Smooth muscle cell of the brain vasculature (primary cell): Measurements from ENCODE around the gene ERCC1.
"Not testable (repeated sequence)": the region's sequence is repeated elsewhere in the genome, so short reads cannot be mapped to it uniquely, and the experiment has no call there.

Source experiments
- DNase-seq: peaks from one replicate; pipeline ENCODE4 v3.0.0-alpha.2; 2012; ENCODE audit warnings: low read depth, low spot score

The ERCC1 gene

DNA sequence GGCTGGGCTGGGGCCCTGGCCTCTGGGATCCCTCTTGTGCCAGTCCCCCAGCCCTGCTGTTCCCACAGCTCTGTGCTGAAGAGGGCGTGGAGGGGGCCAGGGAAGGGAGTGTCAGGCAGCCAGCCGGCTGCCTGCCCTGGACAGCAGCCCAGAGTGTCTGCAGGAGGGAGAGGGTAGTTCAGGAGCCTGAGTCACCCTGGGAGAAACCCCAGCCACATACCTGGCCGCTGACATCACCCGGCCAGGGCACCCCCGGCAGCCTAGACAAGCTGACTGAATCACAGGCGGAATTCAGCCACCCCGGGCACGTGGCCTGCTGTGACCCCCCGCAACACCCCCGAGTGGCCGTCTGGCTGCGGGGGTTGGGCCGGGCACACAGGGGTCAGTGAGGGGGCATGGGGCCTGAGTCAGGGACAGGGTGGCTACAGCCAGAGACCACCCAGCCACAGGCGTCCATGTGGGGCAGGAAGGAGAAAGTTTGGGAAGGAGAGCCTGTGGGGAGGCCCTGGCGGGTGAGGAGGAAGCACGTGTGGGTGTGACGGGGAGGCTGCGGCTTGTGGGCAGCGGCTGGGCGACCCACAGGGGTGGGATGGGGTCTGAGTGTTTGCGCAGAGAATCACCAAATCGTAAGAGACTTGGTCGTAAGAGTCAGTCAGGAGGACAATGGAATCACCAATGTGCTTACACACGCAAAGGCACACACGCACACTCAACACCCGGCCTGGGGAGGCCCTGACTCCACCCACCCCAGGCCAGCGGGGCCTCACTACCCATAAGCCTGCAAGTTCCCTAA lies 32.2 kb upstream of the ERCC1 start:
- peak; percentile 95 for DNase-seq

DNA sequence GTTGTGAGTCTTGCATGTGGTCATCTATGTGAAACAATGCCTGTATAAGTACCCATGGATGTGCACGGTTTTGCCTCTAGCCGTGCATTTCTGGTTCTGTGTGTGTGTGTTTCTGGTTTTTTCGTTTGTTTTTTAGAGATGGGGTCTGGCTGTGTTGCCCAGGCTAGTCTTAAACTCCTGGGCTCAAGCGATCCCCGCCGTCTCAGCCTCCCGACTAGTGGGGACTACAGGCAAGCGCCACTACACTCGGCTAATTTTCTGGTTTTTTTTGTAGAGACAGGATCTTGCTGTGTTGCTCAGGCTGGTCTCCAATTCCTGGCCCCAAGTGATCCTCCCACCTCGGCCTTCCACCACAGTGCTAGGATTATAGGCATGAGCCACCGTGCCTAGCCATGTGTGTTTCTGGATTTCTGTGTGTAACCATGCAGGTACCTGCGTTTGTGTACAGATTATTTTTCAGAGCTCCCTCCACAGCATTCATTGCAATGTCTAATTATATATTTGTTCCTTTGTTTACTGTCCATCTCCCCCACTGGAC lies 28.2 kb upstream of the ERCC1 start:
- no peak for DNase-seq

DNA sequence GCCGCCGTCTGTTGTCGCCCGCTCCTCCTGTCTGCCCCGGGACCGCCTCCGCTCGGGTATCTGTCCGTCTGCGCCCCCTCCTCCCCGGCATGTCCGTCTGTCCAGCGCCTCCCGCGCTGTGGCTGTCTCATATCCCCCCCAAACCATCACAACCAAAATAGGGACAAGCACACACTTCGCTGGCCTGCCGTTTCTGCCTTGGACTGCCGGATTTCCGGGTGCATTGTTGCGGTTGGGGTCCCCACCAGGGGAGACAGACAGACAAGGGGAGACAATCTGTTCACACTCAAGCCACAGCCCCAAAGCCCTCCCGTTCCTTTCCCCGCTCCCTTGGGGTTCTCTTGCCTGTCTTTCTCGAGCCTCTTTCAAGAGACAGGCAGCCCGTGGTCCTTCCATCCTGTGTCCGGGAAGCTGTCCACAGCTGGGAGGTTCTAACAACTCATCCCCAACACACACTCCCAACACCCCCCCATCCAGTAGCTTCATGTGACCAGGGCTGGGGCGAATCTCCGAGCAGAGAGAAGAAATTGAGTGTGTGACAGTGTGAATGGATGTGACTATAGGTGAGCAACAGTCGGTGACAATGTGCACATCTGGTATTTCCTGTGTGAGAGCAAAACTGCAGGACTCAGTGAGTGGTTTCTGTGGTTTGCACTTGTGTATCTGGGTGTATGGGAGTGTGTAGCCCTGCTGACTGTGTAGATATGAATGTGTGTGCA lies 27.6 kb upstream of the ERCC1 start:
- DNase-seq = no peak

DNA sequence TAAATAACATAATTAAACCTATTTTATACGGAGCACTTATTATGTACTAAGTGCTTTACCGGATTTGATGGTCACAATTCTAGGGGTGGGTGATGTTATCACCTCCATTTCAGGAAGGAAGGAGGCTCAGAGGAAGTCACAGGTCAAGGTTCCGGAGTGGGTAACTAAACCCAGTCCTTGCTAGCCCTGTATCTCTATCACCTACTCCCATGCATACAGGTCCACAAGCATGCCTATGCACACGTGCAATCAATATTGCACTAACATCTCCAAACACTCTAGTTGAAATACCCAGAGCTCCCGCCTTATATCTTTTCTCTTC lies 26.3 kb upstream of the ERCC1 start:
- DNase-seq = no peak

DNA sequence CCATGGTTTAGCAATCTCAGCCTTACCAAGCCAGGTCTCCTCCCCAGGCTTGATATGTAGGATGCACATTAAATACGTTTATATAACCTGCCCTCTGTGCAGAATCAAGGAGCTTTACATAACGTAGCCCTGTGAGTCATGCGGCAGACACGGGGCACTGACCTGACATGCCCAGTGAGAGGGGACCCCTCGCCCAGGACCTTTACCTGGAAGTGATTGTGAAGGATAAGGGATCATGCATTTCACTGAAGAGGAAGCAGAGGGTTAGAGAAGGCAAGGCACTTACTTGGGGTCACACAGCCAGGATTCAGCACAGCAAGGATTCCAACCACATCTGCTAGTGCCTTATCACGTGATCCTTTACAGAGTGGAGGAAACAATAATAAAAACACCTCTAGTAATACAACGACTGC lies 25.2 kb upstream of the ERCC1 start:
- DNase-seq = peak; percentile 58

DNA sequence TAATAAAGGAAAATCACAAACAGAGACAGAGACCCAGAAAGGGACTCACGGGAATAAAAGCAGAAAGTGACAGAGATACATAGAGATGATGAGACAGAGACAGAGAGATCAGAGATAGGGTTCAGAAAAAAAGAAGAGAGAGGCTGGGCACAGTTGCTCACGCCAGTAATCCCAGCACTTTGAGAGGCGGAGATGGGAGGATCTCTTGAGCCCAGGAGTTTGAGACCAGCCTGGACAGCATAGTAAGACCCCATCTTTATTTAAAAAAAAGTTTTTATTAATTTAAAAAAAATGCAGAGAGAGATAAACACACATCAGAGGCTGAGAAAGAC lies 24.7 kb upstream of the ERCC1 start:
- DNase-seq = no peak

DNA sequence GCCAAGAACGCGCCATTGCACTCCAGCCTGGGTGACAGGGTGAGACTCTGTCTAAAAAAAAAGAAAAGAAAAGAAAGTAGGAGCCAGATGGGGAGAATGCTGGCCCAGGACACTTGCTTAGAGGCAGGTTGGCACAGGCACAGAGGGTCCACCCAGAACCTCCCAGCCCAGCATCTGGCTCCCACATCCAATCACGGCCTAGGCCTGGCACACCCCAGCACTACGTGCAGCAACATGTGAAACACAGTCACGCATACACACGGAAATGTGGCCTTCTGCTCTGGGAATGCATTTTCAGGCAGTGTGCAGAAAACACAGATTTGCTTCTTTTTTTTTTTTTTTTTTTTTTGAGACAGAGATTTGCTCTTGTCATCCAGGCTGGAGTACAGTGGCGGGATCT lies 23.2 kb upstream of the ERCC1 start:
- DNase-seq = no peak

DNA sequence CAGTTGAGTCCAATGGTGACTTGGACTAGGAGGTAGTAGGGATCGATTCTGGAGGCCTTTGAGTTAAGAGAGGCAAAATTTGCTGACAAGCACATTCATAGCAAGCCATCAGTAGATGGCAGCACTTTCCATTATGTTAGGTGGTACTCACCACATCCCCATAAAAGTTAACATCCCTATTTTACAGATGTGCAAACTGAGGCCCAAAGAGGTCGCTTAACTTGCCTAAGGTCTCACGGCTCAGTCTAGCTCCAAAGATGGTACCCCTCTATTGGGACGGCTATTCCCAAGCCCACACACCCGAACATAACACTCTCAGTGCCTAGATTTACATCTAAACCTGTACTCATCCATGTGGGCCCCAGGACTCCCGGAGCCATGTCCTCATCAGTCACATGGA lies 22.6 kb upstream of the ERCC1 start:
- DNase-seq = no peak

DNA sequence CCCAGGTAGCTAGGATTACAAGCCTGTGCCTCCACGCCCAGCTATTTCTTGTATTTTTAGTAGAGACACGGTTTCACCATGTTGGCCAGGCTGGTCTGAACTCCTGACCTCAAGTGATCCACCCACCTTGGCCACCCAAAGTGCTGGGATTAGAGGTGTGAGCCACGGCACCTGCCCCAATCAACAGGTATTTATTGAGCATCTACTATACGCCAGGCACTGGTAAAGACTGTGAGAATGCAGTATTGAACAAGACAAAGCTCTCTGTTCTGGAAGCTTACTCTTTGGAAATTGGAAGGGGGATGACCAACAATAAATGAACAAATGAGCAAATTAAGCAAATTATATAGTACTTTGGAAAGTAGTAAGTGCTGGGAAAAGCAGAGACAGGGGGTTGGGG lies 21.4 kb upstream of the ERCC1 start:
- DNase-seq = no peak

DNA sequence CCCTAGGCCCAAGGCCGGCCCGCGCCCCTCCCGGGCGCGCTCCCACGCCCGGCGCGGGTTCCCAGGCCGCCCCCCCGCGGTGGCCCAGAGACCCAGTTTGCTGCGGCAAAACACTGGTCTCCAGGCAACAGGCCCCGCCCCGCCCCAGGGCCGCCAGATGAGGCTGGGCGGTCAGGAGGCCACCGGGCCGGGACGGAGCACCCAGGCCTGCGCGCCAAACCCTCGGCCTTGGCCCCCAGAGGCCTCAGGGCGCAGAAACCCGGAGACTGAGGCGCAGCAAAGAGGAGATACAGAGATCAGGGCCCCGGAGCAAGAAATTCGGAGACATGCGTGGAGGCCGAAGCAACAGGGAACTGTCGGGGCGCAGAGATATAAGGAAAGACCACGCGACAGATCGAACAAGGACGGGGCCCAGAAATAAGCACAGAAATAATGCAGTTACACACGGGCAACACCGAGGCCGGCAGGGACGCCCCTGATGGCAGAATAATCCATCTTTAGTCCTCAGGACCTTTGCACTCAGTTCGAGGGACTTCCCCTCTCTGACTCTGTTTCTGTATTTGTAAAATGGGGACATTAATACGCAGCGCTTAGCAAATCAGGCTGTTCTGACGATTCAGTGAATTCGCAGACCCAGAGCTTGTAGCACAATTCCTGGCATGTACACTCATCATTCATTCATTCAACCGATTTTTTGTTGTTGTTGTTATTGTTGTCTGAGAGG lies 20.8 kb upstream of the ERCC1 start:
- DNase-seq = no peak

DNA sequence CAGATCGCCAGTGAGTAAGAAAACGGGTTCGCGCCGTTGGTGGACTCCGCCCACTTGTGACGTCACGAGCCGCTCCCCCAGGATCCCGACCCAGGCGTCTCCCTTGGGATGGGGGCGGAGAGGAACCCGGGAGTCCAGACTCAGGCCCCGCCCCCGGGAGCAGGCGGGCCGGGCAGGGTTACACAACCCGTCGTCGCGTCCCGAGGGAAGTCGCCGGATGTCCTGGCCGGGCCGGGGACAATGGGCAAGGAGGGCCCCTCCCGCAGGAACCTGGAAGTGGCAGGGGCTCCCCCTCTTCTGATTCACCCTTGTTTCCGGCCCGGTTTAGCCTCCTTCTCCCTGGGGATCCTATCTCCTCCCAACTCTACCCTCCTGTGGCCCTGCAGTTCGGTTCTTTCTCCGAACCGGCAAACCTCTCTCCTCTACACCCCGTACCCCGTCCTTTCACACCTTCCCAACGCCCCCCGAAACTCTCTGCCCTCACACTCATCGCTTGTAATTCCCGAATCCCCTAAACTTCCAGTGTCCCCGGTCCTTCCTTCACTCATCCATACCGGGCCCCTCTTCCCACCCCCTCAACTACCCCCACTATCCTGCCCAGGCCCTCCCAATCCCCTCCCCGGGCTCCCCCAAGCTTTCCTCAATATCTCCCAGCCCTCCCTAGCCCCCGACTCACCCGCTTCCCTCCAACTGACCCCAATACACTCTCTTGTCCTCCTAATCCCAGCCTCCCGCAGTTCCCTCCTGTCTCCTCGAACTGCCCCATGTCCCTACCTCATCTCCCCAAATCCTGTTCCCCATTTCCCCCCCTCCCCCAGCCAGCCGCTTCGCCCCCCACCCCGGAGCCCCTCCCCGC lies 20.0 kb upstream of the ERCC1 start:
- DNase-seq = no peak

DNA sequence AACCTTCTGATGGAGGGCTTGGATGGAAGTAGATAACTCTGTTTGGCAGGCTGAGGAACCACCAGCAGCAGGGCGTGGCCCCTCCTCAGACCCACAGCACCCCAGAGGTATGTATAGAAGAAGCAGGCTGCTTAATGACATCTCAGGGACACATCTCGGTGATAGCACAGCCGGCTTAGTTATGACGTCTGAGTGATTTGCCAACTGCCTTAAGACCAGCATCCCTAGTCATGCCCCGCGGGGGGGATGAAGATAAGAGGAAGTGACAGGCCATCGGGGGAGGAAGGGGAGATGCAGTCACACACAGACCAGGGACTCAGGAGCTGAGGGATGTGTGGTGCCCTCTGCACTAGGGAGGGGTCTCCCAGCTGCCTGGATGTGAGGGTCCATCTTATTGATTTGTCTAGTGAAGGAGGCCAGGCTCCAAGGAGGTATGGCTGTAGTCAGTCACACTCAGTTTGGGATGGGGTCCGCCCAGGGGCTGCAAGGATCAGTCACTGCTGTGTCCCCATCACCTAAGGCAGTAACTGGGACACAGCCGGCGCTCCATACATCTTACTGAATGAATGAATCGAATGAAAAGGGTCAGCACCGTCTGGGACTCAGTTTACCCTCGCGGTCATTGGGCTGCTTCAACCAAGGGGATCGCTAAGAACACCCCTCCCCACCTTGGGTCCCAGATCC lies 19.2 kb upstream of the ERCC1 start:
- DNase-seq = no peak

DNA sequence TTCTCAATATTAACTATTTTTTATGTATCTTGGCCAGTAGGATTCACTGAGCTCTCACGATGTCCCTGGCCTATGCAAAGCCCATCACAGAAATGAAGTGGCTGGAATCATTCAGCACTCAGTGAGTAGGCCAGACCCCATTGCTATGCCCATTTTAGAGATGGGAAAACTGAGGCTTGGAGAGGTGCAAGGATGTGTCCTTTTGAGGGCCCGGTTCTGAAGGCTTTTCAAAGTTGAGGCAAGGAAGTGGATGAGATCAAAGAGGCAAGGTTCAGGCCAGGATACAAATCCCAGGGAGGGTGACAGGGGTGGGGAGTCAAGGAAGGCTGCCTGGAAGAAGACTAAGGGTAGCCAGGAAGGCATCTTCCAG lies 18.7 kb upstream of the ERCC1 start:
- DNase-seq = no peak

DNA sequence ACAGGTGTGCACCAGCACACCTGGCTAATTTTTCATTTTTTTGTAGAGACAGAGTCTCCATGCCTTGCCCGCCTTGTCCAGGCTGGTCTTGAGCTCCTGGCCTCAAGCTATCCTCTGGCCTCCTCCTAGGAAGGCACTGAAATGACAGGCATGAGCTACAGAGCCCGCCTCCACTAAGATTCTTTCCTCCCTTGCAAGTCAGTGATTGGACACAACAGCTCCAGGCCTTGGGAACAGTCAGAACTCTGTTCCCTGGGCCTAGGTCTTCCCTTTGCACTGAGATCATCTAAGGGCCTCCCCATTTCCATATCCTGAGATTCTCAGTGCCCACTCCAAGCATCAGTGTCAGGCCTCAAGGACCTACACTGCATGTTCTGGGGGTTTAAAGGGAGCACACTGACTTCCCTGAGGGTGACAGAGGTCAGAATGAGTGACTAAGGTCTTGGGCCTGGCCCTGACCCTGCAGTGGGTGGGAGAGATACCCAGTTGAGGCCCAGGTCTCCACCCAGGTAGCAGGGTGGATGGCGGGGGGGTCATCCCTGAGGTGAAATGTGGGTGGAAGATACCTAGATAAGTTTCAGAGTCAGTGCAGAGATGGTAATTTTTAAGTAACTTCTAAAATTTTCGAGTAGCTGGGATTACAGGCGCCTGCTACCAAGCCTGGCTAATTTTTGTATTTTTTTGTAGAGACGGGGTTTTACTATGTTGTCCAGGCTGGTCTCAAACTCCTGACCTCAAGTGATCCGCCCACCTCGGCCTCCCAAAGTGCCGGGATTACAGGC lies 17.3 kb upstream of the ERCC1 start:
- no peak for DNase-seq

DNA sequence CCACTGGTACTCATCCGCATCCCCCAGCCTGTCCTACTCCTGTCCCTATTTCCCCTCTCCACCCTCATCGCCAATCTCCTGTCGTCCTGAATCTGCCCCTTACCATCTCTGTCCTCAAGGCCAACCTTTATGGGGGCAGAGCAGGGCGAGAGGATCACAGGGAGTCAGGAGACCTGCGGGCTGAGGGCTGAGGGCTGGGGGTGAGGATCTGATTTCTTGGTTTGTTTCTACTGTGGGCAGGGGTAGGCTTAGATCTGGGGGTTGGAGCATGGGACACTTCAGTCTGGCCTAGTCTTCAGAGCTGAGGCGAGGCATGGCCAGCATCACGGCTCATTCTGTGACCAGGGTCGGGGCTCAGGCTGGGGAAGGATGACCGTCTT lies 16.5 kb upstream of the ERCC1 start:
- DNase-seq = no peak

DNA sequence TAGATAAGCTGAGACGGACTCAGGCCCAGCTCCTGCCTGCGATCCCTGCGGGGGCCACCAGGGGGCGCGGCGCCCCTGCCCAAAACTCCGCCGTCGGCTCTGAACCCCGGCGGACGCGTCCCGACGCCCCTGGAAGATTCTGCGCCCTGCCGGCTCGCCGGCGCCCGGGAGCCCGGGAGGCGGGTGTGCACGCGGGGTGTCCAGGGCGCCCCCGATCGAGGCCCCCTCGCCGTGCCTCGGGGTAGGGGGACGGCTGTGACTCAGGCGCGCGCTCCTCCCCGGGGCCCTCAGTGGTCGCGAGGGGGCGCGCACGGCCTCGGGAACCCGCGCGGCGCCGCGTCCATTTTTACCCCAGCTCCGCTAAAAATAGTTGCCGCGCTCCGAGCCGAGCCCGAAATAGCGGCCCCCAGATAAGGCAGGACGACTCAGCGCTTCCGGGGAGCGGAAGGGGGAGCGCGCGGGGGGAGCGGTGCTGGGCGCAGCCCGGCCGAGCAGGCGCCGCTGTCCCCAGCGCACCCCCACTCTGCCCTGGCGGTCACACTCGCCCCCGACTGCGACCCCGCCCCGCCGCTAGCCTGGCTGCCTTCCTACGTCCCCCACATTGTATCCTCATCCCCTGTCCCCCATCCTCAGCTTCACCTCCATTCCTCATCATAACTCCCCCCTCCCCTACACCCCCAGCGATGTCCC lies 16.0 kb upstream of the ERCC1 start:
- DNase-seq = no peak

DNA sequence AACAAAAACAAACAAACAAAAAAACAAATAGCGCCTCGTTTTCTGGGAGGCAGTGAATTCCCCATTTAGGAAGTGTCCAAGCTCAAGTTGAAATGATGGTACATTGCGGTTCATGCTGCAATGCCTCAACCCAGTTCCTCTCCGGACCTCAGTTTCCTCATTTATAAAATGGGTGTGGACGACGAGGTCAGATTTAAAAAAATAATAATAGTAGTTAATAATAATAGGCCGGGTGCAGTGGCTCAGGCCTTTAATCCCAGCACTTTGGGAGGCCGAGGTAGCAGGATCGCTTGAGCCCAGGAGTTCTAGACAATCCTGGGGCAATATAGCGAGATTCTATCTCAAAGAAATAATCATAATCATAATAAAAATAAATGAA lies 15.5 kb upstream of the ERCC1 start:
- DNase-seq = no peak

DNA sequence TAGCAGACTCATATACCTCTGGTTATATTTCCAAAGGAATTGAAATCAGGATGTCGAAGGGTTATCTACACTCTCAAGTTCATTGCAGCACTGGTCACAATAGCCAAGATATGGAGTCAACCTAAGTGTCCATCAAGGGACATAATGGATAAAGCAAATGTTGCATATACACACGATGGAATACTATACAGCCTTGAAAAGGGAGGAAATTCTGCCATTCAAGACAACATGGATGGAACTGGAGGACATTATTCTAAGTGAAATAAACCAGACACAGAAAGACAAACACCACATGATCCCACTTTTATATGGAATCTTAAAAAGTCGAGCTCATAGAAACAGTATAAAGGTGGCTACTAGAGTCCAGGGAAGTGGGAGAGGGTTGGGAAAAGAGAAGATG lies 13.6 kb upstream of the ERCC1 start:
- DNase-seq = no peak

DNA sequence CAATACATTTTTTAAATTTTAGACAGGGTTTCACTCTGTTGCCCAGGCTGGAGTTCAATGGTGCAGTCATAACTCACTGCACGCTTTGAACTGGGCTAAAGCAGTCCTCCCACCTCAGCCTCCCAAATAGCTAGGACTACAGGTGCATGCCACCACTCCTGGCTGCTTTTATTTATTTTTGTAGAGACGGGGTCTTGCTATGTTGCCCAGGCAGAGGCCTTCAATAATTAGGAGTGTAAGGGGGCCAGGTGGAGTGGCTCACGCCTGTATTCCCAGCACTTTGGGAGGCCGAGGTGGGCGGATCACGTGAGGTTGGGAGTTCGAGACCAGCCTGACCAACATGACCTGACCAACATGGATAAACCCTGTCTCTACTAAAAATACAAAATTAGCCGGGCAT lies 8.8 kb upstream of the ERCC1 start:
- not testable (repeated sequence) for DNase-seq

DNA sequence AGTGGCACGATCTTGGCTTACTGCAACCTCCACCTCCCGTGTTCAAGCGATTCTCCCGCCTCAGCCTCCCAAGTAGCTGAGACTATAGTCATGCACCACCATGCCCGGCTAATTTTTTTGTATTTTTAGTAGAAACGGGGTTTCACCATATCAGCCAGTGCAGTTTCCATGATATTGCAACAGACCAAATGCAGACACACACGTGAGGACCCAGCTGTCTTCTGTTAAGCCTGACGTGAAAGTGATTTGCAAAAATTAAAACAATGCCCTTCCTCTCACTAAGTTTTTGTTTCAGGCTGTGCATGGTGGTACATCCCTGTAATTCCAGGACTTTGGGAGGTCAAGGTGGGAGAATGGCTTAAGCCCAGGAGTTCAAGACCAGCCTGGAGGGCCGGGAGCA lies 7.3 kb upstream of the ERCC1 start:
- DNase-seq = not testable (repeated sequence)
